Lower leg skin (tissue), 4 donors: ENCODE measurements around the gene RUNX1. TPM values are rescaled to one million over a fixed set of nuclear protein-coding genes. Genes with fewer than 3 reads are reported as not detected.

Experiments
- DNase-seq, 2 donors: peaks; one replicate each; pipeline ENCODE4 v3.0.0-alpha.2; 2019; ENCODE audit warnings: low spot score in 2 of 2
- H3K4me3 ChIP-seq: fragments of 200-600 bp; sonication (generic); 2 replicates; pipeline ENCODE4 v1.5.1; 2017; ENCODE audit warnings: mild to moderate bottlenecking, low read depth; ENCODE audit not compliant: poor library complexity, severe bottlenecking
- CTCF ChIP-seq, 3 donors: fragments of 450-650 bp; IDR thresholded peaks; one replicate each; pipeline ENCODE4 v1.5.1; 2016; ENCODE audit warnings: antibody characterized with exemption in 3 of 3, mild to moderate bottlenecking in 3 of 3, moderate library complexity in 2 of 3
- POLR2A ChIP-seq, 2 donors: fragments of 450-650 bp; IDR thresholded peaks; one replicate each; pipeline ENCODE4 v1.6.1; 2016 to 2017; ENCODE audit warnings: antibody characterized with exemption in 2 of 2, mild to moderate bottlenecking in 1 of 2, moderate library complexity in 1 of 2
- whole genome bisulfite sequencing, 2 donors: methylation state at CpG; one replicate each; pipeline ENCODE4 v1.1.5; 2018; 5-methylcytosine and 5-hydroxymethylcytosine counted together
- intact Hi-C: fragments of 100-400 bp; cut with DNase I; formaldehyde crosslinking; loops from one replicate; pipeline ENCODE4 v1.15.0; 2023; ENCODE audit warnings: low total_unique reads
- total RNA-seq, 4 donors: library from RNA; depleted of rRNA; stranded (reverse); fragments of >200 nt; gene quantifications; one replicate each; pipeline ENCODE4 v1.1.0, GENCODE V29; 2016

The RUNX1 gene
- total RNA-seq, 4 donors from 2014 or later: 7.3 to 29.1 (median 18.1) TPM

GRCh38 chr21:35059742-35060141 lies 10.6 kb upstream of the RUNX1 start:
- intact Hi-C loops: loop anchor here (1.0 kb wide), 1 partner anchor 18 kb away; no protein-coding TSS in a partner anchor
- 68 to 72% methylated on average over 3 of the region's 3 CpGs for WGBS, 2 donors
- TF ChIP-seq POLR2A (IDR thresholded peaks at IDR 0.05): no peak
- no peak for TF ChIP-seq CTCF (IDR thresholded peaks at IDR 0.05)

GRCh38 chr21:35058058-35058457 lies 9.0 kb upstream of the RUNX1 start:
- DNase-seq: no peak
- H3K4me3 ChIP-seq: no peak overlapping the region
- intact Hi-C loops: no loop called here
- 97% methylated on average over 1 of the region's 1 CpG for WGBS, 2 donors
- TF ChIP-seq POLR2A (IDR thresholded peaks at IDR 0.05): no peak
- no peak for TF ChIP-seq CTCF (IDR thresholded peaks at IDR 0.05)

More at GRCh38 chr21:35059742-35060141, 10.6 kb upstream of the RUNX1 start:
- H3K4me3 ChIP-seq: no peak overlapping the region
- no peak for DNase-seq

- TF ChIP-seq CTCF (IDR thresholded peaks at IDR 0.05): no peak
- TF ChIP-seq POLR2A (IDR thresholded peaks at IDR 0.05): no peak
- 88 to 93% methylated on average over 7 of the region's 7 CpGs for WGBS, 2 donors
- intact Hi-C loops: no loop called here
- DNase-seq: peak in 1 of 2 donors; percentile 43
- no peak overlapping the region for H3K4me3 ChIP-seq
These were observed 8.3 kb upstream of the RUNX1 start for GRCh38 chr21:35057428-35057827.

GRCh38 chr21:35053356-35054096 lies 4.4 kb upstream of the RUNX1 start:
- no peak for TF ChIP-seq POLR2A (IDR thresholded peaks at IDR 0.05)
- no peak for TF ChIP-seq CTCF (IDR thresholded peaks at IDR 0.05)
- no peak overlapping the region for H3K4me3 ChIP-seq
- intact Hi-C loops: no loop called here
- WGBS, 2 donors: 66 to 93% methylated on average over 10 to 11 of the region's 11 CpGs
- no peak for DNase-seq

GRCh38 chr21:35052801-35053200 lies 3.7 kb upstream of the RUNX1 start:
- TF ChIP-seq POLR2A (IDR thresholded peaks at IDR 0.05) (no peak), CTCF (IDR thresholded peaks at IDR 0.05) (no peak)
- intact Hi-C loops: no loop called here
- WGBS, 2 donors: 94 to 99% methylated on average over 3 of the region's 3 CpGs
- H3K4me3 ChIP-seq: no peak overlapping the region
- no peak for DNase-seq
